ENCODE results near the gene LUC7L2. TPM values are rescaled to one million over a fixed set of nuclear protein-coding genes. Genes with fewer than 3 reads are reported as not detected.

LUC7L2 gene
- total and polyA plus RNA-seq, 2 of the 8 experiments (the other 6 are each of a cell fraction or from before 2014, with no cell fraction given): 22.9 to 67.8 TPM

DNA sequence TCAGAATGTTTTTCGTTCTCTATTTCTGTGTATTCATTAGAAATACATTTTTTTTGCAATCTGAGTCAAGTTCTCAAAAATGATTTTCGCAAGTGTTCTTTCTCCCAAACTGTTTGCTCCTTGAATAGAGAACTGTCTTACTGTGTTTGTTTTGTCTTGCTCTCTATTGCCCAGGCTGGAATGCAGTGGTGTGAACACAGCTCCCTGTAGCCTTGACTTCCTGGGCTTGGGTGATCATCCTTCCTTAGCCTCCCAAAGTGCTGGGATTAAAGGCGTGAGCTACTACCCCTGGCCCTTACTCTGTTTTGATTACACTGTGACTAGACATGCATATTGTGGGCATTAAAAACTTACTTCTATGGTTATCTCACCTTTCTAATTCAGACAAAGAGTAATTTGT is 56.7 kb downstream of the LUC7L2 start (continued):
- TF ChIP-seq SIN3A (conservative IDR thresholded peaks at IDR 0.05 in 1 of 2, IDR thresholded peaks at IDR 0.05 in 1 of 2; ENCODE audit: low read depth in 1 of 2, low read length in 2 of 2) (no peak), EP300 (IDR thresholded peaks at IDR 0.05; ENCODE audit: borderline replicate concordance in 1 of 2, low read depth in 2 of 2, low read length in 2 of 2) (no peak)

Measured in H1 (cell line).